DMS79 treated with DMSO at 0.1 percent for 48 hours (cell line): ENCODE results near the gene MAPK8IP1.

Experiments
- DNase-seq: peaks from one replicate; lab custom pipeline; 2025; lab: John Stamatoyannopoulos, UW

MAPK8IP1 gene

DNA sequence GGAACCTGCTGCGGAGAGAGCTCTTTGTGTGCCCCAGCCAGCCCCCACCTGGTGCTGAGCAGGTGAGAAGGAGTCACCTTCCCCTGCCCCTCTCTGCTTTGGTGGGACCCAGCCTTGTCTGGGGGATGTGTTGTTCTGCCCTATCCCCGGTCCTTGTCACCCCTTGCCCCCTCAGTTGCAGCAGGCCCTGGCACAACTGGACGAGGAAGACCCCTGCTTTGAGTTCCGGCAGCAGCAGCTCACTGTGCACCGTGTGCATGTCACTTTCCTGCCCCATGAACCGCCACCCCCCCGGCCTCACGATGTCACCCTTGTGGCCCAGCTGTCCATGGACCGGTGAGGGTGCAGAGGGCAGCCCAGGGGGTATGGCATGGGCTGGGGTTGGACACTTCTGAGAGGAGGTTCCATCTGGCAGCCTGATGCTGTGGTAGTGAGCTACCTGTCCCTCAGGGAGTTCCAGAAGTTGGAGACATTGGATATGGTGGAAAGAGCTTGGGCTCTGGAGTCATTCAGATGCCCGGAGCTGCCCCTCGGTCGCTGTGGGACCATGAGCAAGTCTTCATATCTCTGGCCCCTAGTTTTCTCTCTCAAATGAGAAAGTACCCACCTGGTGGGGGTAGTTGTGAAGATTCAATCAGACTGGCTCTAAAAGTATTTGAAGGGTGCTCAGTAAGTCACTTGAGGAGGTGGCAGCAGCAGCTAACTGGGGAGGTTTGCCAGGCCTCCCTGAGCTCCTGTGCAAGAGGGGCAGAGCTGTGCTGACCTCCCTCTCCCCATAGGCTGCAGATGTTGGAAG lies 41.3 kb downstream of the MAPK8IP1 start:
- no peak for DNase-seq

DNA sequence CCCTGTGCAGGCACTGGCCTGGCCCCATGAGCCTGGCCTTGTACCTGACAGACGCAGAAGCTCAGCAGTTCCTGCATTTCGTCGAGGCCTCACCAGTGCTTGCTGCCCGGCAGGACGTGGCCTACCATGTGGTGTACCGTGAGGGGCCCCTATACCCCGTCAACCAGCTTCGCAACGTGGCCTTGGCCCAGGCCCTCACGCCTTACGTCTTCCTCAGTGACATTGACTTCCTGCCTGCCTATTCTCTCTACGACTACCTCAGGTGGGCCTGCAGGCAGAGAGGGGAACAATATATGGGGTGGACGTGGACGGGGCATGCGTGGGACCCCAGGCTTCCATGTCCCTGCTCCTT lies 41.9 kb downstream of the MAPK8IP1 start:
- no peak for DNase-seq

- no peak for DNase-seq
Measured at GRCh38 chr11:45927684-45928413, 42.4 kb downstream of the MAPK8IP1 start.

GRCh38 chr11:45928535-45929215 lies 43.2 kb downstream of the MAPK8IP1 start:
- DNase-seq: no peak

GRCh38 chr11:45929486-45930030 lies 44.1 kb downstream of the MAPK8IP1 start:
- DNase-seq: no peak

DNA sequence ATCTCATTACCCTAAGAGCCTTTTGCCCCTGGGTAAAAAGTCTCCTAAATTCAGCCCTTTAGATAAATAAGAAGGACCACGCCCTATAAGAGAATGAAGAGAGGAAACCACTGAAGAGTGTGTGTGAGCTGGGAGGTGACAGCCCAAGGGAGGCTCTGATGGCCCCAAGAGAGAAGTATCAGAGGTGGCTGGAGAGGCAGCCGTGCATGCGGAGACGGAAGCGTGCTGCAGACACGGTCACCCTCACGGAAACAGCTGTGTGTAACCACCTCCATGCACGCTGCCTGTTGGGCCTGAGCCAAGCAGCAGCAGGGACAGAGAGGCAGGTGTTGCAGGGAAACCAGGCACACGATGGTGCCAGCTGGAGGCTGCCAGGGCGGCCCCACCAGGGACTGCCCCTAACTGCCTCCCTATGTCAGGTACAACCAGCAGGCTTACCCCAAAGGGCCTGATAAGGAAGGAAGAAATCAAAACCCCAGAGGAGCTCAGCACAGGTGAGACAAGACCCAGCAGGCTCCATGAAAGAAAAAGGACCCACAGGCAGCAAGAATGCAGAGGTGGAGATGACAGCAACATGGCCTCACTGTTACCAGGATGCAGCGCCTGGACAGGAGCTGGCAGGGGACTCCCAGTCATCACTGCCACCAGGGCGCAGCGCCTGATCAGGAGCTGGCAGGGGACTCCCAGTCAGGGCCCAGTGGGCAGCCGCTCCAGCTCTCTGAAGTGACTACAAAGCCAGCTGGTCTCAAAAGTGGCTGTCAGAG lies 44.8 kb downstream of the MAPK8IP1 start:
- DNase-seq: peak; percentile 85

- DNase-seq: peak; percentile 22
Measured at GRCh38 chr11:45930951-45931570, 45.6 kb downstream of the MAPK8IP1 start.

GRCh38 chr11:45931739-45932138 lies 46.3 kb downstream of the MAPK8IP1 start:
- no peak for DNase-seq

GRCh38 chr11:45932217-45932616 lies 46.8 kb downstream of the MAPK8IP1 start:
- DNase-seq: no peak

GRCh38 chr11:45933131-45933831 lies 47.8 kb downstream of the MAPK8IP1 start:
- no peak for DNase-seq

GRCh38 chr11:45933846-45934579 lies 48.6 kb downstream of the MAPK8IP1 start:
- DNase-seq: no peak

- DNase-seq: no peak
Measured at GRCh38 chr11:45934580-45935318, 49.3 kb downstream of the MAPK8IP1 start.

DNA sequence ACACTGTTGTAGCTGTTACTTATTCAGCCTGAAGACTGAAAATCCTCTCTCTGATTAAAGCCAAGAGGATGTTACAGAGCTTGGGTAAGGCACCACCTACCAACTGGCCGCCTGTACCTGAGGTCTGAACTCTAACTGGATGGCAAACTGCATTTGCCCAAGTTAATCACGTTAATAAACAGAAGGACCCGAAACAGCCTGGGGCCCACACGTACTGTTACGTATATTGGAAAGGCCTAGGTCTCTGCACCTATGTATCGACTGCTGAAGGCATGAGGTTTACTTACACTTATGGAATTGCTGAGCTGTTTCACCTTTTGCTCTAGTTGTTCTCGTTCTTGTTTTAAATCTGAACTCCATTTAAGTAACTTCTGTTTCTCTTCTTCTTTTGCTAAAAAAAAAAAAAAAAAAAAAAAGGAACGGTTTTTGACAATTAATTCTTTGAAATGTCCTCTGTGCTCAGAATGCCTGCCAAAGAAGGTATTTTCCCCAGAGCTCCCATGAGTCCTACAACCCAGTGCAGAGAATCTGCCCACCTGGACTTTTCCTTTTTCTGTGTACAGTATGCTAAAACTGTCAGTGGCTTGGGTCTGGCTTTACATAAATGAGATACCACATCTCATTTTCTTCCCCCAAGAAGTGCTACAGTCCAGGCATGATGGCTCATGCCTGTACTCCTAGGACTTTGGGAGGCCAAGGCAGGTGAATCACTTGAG lies 50.1 kb downstream of the MAPK8IP1 start:
- DNase-seq: no peak

GRCh38 chr11:45936511-45937054 lies 51.1 kb downstream of the MAPK8IP1 start:
- DNase-seq: no peak

DNA sequence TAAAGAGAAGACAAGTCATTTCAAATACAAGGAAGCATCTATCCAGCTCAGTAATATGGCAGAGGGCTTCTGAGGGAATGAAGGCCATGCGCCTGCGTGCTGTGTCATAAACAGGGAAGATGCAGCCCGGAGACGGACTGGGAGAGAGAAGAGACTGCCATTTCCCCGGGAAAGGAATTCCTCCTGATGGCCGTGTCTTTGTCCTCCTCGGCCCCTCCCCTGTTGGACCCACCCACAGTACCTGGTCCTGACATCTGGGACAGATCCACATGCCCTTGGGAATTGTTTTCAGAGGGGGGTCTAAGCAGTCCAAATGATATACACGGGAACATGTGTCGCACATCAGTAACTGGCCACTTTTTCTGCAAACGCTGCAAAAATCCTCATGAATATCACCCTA lies 52.5 kb downstream of the MAPK8IP1 start:
- DNase-seq: no peak

DNA sequence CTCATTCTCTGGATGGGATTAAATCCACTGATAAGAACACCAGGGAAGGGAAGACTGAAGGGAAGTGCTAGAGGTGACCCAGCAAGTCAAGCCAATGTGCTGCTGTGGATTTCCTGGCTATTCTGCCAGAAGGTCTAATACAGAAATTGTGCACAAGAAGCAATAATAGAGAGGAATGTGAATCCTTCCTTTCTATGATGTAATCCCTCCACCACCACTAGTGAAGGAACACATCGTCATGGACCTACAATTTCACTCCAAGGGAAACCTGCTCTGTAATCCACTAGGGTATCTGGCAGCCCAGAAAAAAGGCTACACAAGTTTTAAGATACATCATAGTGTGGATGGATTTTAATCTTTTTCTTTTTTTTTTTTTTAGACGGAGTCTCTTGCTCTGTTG lies 54.4 kb downstream of the MAPK8IP1 start:
- no peak for DNase-seq

- no peak for DNase-seq
Measured at GRCh38 chr11:45941285-45941684, 55.8 kb downstream of the MAPK8IP1 start.

- DNase-seq: no peak
Measured at GRCh38 chr11:45942381-45942780, 56.9 kb downstream of the MAPK8IP1 start.
